ENCODE data around the gene TXNRD2. TPM values are rescaled to one million over a fixed set of nuclear protein-coding genes. Genes with fewer than 3 reads are reported as not detected.

Gene TXNRD2
- total RNA-seq, 1 donor from 2014 or later = 22.2 TPM

- no peaks in the 10 kb centered on the region for H3K9me3 Mint-ChIP-seq
- DNase-seq (ENCODE audit: low read depth, low spot score) = no peak
- H3K4me1 Mint-ChIP-seq = peaks cover 18% of the 10 kb centered on the region
- no peaks in the 10 kb centered on the region for H3K27me3 Mint-ChIP-seq (ENCODE audit: low read depth)
- TF ChIP-seq, protein P1, sequence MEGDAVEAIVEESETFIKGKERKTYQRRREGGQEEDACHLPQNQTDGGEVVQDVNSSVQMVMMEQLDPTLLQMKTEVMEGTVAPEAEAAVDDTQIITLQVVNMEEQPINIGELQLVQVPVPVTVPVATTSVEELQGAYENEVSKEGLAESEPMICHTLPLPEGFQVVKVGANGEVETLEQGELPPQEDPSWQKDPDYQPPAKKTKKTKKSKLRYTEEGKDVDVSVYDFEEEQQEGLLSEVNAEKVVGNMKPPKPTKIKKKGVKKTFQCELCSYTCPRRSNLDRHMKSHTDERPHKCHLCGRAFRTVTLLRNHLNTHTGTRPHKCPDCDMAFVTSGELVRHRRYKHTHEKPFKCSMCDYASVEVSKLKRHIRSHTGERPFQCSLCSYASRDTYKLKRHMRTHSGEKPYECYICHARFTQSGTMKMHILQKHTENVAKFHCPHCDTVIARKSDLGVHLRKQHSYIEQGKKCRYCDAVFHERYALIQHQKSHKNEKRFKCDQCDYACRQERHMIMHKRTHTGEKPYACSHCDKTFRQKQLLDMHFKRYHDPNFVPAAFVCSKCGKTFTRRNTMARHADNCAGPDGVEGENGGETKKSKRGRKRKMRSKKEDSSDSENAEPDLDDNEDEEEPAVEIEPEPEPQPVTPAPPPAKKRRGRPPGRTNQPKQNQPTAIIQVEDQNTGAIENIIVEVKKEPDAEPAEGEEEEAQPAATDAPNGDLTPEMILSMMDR (conservative IDR thresholded peaks at IDR 0.05) = no peak
- H3K27ac Mint-ChIP-seq (ENCODE audit: unreplicated experiment) = no peak overlapping the region
- H3K36me3 Mint-ChIP-seq (ENCODE audit: low read depth) = peaks cover 2% of the 10 kb centered on the region
- no peak overlapping the region for H3K4me3 Mint-ChIP-seq
Observed at GRCh38 chr22:19981171-19981960, 39.7 kb upstream of the TXNRD2 start.

DNA sequence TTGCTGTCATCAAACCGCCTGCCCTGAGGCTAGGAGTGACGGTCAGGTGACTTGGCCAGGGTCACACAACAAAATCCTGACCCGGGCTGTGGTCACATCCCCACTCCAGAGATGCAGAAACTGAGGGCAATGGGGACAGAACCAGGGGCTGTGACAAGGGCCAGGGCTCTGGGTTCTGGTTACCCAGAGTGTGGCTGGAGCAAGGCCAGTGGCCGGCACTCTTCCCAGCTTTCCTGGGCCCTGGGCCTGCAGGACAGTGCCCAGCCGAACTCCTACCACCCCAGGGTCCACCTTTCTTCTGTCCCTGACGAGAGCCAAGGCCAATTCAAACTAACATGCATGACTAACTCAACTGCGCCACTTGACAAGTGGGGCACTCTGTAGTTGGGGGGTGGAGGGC is 39.1 kb upstream of the TXNRD2 start:
- H3K9me3 Mint-ChIP-seq = no peaks in the 10 kb centered on the region
- H3K36me3 Mint-ChIP-seq (ENCODE audit: low read depth) = peaks cover 2% of the 10 kb centered on the region
- no peak overlapping the region for H3K27ac Mint-ChIP-seq (ENCODE audit: unreplicated experiment)
- no peak for DNase-seq (ENCODE audit: low read depth, low spot score)
- no peaks in the 10 kb centered on the region for H3K27me3 Mint-ChIP-seq (ENCODE audit: low read depth)
- TF ChIP-seq, protein P1 (conservative IDR thresholded peaks at IDR 0.05) = no peak
- H3K4me3 Mint-ChIP-seq = no peak overlapping the region
- H3K4me1 Mint-ChIP-seq = peaks cover 15% of the 10 kb centered on the region

DNA sequence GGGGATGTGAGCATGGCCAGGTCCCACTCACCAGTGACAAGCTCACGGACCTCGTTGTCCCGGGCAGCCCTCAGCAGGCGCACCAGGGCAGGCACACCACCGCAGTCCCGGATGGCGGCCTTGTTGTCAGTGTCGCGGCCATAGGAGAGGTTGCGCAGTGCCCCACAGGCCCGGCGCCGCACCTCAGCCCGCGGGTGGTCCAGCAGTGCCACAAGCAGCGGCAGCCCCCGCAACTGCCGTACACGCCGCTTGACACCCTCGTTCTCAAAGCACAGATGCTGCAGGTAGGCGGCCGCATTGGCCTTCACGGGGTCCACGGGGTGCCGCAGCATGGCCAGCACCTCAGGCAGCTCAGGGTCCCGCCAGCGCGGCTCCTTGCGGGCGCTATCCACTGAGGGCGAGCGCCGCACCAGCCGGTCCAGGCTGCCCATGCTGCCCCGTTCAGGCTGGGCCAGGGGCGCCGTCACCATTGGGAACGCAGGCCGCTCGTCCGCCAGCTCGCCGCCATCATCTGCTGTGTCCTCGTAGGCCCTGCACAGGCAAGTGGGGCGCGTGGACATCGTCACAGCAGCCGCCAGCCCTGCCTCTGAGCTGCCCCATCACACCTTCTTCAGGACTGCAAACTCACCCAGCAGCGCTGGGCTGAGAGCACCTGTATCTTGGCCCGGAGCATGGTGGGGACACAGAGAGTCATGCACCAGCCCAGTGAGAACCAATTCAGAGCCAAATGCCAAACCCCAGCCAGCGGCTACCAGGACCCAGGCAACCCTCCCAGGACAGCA is 38.3 kb upstream of the TXNRD2 start:
- H3K36me3 Mint-ChIP-seq (ENCODE audit: low read depth) = peaks cover 3% of the 10 kb centered on the region
- peak overlapping the region; percentile 31 for H3K4me3 Mint-ChIP-seq

DNA sequence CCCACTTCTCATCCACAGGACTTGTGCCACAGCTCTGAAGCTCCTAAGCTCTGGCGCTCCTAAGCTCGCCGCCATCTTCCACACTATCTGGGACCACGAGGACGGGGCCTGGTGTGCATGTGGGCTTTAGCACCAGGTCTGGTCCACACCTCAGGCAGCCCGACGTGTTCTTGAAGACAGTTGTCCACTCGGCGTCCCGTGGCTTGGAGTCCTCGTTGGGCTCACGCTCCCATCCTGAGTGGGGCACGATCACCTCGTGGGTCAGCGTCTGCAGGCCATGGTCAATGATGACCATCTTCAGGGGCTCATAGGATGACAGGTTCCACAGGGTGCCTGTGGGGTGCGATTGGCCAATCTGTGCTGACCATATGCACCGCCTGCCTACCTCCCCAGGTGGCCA is 37.1 kb upstream of the TXNRD2 start:
- Mint-ChIP-seq H3K27me3 (ENCODE audit: low read depth) (peaks cover 8% of the 10 kb centered on the region), H3K27ac (ENCODE audit: unreplicated experiment) (no peak overlapping the region)
- TF ChIP-seq, protein P1 (conservative IDR thresholded peaks at IDR 0.05) = no peak

More for the DNA sequence above, 38.3 kb upstream of the TXNRD2 start:
- Mint-ChIP-seq H3K9me3 (no peaks in the 10 kb centered on the region), H3K4me1 (peaks cover 15% of the 10 kb centered on the region), H3K27me3 (ENCODE audit: low read depth) (peaks cover under 1% of the 10 kb centered on the region), H3K27ac (ENCODE audit: unreplicated experiment) (peak overlapping the region; percentile 27)
- TF ChIP-seq, protein P1 (conservative IDR thresholded peaks at IDR 0.05) = no peak
- DNase-seq (ENCODE audit: low read depth, low spot score) = no peak

DNA sequence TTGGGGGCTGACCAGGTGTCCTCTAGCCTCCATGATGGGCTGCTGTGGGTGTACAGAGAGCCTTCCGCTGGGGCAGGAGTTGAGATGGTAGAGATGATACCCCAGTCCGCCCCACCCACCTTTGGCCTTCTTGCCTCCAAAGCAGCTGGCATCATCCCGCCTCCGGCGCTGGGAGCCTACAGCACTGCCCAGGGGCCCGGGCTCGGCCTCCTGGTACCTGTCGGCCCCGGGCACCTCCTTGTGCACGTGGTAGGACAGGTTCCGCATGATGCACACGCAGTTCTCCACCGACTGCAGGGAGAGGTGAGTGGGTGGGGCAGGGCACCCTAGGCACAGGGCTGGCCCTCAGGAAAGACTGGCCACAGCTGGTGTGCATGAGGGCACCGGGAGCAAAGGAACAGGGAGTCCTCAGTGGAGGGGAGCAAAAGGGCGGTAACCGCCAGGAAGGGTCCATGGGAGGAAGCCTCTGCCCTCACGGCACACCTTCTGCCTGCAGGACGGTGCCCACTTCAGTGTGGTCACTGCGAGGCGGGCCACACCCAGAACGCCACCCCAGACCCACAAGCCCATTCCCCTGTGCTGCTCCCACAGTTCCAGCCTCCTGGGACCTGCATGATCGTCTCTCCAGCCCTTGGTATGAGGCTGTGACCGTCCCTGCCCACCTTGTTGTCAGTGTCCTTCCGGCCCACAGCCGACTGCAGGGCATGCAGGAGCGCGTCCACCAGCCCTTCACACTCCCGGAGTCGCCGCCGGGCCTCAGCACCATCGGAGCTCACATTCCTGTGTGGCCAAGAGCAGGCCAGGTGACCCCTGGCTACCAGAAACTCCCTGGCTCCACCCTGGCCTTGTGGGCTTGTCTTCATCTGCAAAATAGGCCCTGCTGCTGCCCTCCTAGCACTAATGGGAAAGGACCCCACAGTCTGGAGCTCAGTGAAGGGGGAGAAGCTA is 36.0 kb upstream of the TXNRD2 start:
- TF ChIP-seq, protein P1 (conservative IDR thresholded peaks at IDR 0.05) = no peak

More for the DNA sequence above, 37.1 kb upstream of the TXNRD2 start:
- H3K9me3 Mint-ChIP-seq = no peaks in the 10 kb centered on the region
- no peak overlapping the region for H3K4me3 Mint-ChIP-seq
- peaks cover 15% of the 10 kb centered on the region for H3K4me1 Mint-ChIP-seq
- DNase-seq (ENCODE audit: low read depth, low spot score) = no peak
- H3K36me3 Mint-ChIP-seq (ENCODE audit: low read depth) = peaks cover 7% of the 10 kb centered on the region

More for the DNA sequence above, 36.0 kb upstream of the TXNRD2 start:
- H3K27ac Mint-ChIP-seq (ENCODE audit: unreplicated experiment) = no peak overlapping the region
- DNase-seq (ENCODE audit: low read depth, low spot score) = no peak
- H3K4me1 Mint-ChIP-seq = peaks cover 15% of the 10 kb centered on the region
- H3K4me3 Mint-ChIP-seq = no peak overlapping the region
- H3K36me3 Mint-ChIP-seq (ENCODE audit: low read depth) = peaks cover 7% of the 10 kb centered on the region
- H3K9me3 Mint-ChIP-seq = no peaks in the 10 kb centered on the region
- peaks cover 8% of the 10 kb centered on the region for H3K27me3 Mint-ChIP-seq (ENCODE audit: low read depth)
